PC-9 (cell line): Measurements from ENCODE around the gene NEDD4.

Source experiments
- CTCF ChIP-seq: fragments of 200-600 bp; sonication (generic); conservative IDR thresholded peaks from 2 replicates; pipeline ENCODE4 v1.6.1; 2017; ENCODE audit warnings: mixed run types, antibody characterized with exemption, mild to moderate bottlenecking, moderate library complexity
- EZH2 ChIP-seq: fragments of 200-600 bp; sonication (generic); IDR thresholded peaks from 2 replicates; pipeline ENCODE4 v1.8.0; 2017; ENCODE audit warnings: antibody characterized with exemption, low read depth

- TF ChIP-seq CTCF (no peak), EZH2 (no peak)
Observed at GRCh38 chr15:55999658-56000057, 6.2 kb upstream of the NEDD4 start.
